ENCODE results near the gene BIVM. TPM values are rescaled to one million over a fixed set of nuclear protein-coding genes. Genes with fewer than 3 reads are reported as not detected.

The BIVM gene
- polyA plus RNA-seq, 3 donors: 46.2 to 79.6 (median 55.5) TPM

DNA sequence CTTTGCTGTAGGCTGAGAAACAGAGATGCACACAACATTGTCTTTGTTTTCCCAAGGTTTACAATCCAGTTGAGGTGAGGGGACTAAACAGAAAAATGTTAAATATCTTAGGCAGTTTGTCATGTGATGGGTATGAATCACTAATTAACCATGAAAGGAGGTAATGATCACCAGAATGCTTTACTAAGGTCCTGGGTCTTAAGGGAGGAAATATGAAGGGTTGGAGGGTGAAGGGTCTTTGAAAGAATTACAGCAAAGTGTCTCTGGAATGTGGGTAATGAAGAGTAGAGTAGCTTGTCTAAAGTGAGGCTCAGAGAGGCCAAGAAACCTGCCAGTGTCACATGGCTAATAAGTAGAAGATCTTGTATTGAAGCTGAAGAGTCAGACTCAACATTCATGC is 19.0 kb downstream of the BIVM start:
- peak in 4 of 11 donors; percentile 14 to 58 (median 30) for DNase-seq (ENCODE audit: extremely low read depth in 1 of 11, low read depth in 9 of 11, low spot score in 4 of 11)

DNA sequence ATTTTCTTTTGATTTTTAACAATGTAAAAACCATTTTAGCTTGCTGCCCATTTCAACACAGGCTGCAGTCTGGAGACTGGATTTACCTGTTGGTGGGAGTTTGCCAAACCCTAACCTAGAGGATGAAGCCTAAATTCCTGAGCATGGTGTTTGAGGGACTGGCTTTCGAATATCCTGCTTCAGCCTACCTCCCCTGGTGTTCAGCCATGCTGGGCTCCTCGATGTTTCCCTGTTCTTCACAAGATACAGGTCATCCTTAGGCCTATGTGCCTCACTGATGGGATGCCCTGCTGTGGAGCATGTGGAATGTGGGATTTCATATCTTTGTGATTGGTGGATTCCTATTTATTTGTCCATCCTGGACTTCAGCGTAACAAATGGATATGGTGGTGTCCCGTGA is 26.5 kb downstream of the BIVM start:
- no peak for DNase-seq (ENCODE audit: extremely low read depth in 1 of 11, low read depth in 9 of 11, low spot score in 4 of 11)

DNA sequence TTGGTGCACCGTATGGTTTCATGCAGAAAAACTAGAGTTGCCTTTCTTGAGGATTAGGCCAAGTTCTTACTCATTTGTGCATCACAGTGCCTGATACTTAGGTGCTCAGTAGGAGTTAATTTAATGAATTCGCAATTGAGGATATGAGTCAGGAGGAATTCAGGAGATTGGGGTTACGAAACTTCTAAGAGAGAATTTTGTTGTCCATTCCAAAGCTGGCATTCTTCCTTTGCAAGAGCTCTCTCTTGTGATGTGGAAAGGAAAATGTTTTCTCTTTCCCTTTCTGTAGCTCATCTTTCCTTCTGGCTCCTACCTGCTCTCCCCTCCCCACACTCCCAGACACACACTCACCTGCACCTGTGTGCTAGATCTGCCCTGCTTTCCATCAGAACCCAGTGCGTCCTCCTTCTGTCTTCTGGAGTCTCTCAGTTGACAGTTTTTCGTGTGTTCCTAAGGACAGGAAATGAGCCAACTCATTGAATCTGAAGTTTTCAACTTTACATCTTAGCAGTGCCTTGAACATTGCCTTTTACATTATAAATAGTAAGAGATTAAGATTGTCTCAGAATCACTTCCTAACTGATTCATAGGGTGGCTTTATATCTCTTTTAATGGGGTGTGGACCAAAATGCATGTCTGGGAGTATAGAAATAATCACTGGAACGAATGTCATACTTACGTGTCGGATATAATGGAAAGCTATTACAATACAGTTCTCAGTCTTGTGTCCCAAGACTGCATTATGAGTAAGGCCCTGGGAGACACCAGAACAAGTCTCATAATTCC is 27.2 kb downstream of the BIVM start:
- DNase-seq (ENCODE audit: extremely low read depth in 1 of 11, low read depth in 9 of 11, low spot score in 4 of 11): no peak

- DNase-seq (ENCODE audit: extremely low read depth in 1 of 11, low read depth in 9 of 11, low spot score in 4 of 11): no peak
Measured at GRCh38 chr13:102830646-102831045, 31.7 kb downstream of the BIVM start.

DNA sequence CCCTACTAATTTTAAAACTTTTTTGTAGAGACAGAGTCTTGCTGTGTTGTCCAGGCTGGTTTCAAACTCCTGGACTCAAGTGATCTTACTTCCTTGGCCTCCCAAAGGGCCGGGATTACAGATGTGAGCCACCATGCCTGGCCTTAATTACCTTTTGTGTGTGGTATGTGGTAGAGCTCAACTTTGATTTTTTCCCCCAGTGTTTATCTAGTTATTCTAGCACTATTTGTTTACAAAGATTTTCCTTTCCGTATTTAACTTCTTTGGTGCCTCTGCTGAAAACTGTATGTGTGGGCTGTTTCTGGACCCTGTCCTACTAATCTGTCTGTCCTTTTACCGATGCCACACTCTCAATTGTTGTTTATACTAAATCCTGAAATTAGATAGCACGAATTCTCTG is 37.6 kb downstream of the BIVM start:
- no peak for DNase-seq (ENCODE audit: extremely low read depth in 1 of 11, low read depth in 9 of 11, low spot score in 4 of 11)

- no peak for DNase-seq (ENCODE audit: extremely low read depth in 1 of 11, low read depth in 9 of 11, low spot score in 4 of 11)
Measured at GRCh38 chr13:102838273-102838672, 39.4 kb downstream of the BIVM start.

DNA sequence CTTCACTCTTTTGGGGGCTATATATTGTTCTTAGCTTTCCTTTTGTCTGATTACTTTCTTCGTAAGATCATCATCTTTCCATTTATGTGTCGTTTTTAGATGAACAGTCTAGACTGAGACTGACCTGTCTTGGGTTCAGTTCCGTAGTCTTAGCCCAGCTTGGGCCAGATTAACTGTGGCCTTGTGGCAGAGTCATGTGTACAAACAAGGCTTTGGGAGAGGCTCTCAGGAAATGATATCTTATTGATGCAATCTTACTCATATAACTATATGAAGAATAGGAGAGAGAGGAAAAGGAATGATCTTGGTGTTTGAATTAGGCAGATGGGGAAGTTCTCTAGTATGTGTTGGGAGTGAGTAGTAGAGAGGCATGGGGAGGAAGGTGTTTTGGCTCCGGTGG is 40.1 kb downstream of the BIVM start:
- DNase-seq (ENCODE audit: extremely low read depth in 1 of 11, low read depth in 9 of 11, low spot score in 4 of 11): no peak

- no peak for DNase-seq (ENCODE audit: extremely low read depth in 1 of 11, low read depth in 9 of 11, low spot score in 4 of 11)
Measured at GRCh38 chr13:102839462-102839861, 40.5 kb downstream of the BIVM start.

DNA sequence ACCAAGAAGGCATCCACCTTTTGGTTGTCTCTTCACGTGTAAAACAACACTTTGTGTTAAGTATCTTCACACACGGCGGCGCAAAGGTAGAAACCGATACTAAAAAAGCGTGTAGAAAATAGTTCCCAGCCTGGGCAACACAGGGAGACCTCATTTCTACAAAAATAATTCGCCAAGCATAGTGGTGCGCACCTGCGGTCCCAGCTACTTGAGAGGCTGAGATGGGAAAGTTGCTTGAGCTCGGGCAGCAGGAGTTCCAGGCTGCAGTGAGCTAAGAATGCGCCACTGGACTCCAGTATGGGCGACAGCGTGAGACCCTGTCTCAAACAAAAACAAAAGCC is 46.3 kb downstream of the BIVM start:
- no peak for DNase-seq (ENCODE audit: extremely low read depth in 1 of 11, low read depth in 9 of 11, low spot score in 4 of 11)

DNA sequence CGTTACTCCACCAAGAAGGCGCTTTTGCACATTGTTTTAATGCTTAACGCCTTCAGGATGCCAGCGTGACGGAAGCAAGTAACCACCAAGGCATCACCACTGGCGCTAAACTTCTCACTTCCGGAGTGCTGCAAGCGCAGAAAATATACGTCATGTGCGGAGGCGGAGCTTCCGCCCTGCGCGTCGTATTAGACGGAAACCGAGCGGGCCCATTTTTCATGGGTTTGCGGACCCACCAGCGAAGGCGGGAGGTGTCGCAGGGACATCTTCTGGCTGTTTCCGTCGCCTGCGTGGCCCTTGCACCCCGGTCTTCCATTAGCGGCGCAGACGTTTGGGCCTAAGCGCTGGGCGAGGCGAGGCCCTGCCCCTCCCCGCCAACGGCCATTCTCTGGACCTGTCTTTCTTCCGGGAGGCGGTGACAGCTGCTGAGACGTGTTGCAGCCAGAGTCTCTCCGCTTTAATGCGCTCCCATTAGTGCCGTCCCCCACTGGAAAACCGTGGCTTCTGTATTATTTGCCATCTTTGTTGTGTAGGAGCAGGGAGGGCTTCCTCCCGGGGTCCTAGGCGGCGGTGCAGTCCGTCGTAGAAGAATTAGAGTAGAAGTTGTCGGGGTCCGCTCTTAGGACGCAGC is 46.8 kb downstream of the BIVM start, which contains the start of gene ERCC5:
ERCC5 (plus strand) TSS at position 403 of the 631 bp plus-strand sequence. CDS start 235 bp downstream, outside the sequence.
- DNase-seq (ENCODE audit: extremely low read depth in 1 of 11, low read depth in 9 of 11, low spot score in 4 of 11): peak; percentile 92 to 98 (median 94)

DNA sequence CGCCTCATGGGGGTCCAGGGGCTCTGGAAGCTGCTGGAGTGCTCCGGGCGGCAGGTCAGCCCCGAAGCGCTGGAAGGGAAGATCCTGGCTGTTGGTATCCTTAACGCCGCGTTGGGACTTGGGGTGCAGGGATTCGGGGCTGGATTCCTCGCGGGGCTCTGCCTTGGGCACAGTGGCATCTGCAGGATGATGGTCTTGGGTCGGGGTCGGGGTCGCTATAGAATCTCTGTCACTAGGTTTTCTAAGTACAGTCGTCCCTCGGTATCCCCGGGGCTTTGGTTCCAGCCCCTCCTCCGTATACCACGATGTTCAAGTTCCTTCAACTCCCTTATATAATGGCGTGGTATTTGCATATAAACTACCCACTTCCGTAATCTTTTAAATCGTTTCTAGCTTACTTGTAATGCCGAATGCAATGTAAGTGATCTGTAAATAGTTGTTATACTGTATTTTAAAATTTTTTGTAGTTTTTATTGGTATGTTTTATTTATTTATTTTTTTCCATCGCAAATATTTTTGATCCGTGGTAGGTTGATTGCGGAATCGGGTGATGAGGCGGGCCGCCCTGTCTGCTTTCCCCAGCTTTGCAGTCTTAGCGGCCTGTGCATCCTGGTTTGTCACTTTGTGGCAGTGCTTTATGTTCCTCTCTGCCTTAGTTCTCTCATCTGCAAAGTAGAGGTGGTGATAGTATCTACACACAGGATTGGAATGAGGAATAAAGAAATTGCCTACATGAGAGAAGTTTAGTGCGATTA is 47.5 kb downstream of the BIVM start:
- DNase-seq (ENCODE audit: extremely low read depth in 1 of 11, low read depth in 9 of 11, low spot score in 4 of 11): peak in 6 of 11 donors; percentile 7 to 25 (median 18)

DNA sequence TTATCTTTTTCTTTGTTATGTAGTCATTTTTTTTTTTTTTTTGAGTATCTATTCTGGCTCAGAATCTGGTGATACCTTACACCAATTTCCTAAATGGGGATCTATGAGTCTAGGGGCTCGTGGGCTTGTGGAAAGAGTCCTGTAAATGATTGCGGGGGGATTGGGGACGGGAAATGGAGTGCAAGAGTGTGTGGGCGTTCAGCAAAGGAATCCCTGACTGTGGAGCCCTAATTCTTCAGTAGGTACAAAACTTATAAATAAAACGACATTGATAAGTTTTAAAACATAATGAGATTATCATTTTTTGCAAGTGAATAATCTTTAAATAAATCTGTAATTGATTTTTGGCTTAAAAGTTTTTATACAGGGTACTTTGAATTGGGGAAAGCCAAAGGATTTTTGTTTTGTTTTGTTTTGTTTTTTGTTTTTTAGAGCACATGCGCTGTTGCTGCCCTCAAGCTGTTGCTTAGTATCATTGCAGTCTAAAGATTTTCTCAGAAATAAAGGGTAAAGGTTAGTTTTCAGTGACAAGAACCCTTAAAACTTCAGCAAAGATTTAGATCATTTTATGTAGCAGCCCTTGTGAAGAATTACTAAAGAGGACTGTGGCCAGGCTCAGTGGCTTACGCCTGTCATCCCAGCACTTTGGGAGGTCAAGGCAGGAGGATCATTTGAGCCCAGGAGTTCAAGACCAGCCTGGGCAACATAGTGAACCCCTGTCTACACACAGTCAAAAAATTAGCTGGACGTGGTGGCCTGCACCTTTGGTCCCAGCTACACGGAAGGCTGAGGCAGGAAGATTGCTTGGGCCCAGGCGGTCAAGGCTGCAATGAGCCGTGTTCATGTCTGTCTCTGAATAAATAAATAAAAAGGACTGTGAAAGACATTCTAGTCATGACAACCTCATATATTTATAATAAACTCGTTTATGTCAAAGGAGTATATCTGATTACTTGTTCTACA is 48.6 kb downstream of the BIVM start:
- DNase-seq (ENCODE audit: extremely low read depth in 1 of 11, low read depth in 9 of 11, low spot score in 4 of 11): peak in 7 of 11 donors; percentile 15 to 42 (median 29)

DNA sequence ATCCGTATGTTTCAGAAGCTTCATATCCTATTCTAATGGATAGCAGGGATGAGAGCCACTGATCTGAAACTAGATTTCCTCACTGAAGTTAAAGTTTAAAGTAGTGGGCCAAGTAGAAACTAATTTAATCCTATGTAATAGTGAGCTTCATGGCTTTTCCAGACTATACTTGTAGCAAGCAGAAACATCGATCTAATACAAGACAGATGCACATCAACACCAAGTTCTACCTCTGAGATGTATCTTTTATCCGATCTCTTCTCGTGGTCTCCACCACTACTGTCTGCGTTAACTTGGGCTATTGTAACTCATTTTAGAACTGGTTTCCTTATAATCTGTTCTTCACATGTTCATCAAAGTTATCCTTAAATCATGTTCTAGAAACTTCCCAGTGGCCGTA is 50.0 kb downstream of the BIVM start:
- no peak for DNase-seq (ENCODE audit: extremely low read depth in 1 of 11, low read depth in 9 of 11, low spot score in 4 of 11)

- no peak for DNase-seq (ENCODE audit: extremely low read depth in 1 of 11, low read depth in 9 of 11, low spot score in 4 of 11)
Measured at GRCh38 chr13:102852556-102852955, 53.6 kb downstream of the BIVM start.

DNA sequence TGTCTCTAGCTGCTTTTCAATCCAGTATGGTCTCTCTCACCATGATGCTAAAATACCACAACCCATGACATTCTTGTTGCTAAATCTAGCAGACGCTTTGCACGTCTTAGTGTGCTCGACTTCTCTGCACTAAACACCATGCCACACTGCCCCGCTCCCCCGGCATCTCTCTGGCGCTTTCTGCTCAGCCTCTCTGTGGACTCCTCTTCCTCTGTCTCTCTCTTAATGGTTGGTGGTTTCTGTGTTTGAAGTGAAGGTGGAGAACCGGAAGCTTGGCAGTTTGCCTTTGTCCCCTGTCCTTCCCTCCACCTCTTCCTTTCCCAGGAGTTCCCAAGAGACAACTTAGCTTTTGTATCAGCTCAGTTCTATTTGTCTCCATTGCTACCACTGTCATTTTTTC is 55.8 kb downstream of the BIVM start:
- no peak for DNase-seq (ENCODE audit: extremely low read depth in 1 of 11, low read depth in 9 of 11, low spot score in 4 of 11)

DNA sequence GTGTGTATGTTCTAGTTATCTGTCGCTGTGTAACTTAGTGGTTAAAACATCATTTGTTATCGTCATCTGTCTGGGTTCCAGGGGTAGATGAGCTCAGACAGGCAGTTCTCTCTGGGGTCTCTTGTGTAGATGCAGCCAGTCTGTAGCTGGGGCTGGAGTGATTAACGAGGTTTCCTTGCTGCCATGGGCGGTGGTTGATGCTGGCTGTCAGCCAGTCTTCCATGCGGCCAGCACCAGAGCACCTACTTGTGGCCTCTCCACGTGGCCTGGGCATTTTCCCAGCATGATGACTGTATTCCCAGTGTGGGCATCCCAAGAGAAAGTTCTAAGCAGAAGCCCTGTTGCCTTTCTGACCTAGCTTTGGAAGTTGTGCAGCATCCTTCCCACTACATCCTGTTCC is 57.6 kb downstream of the BIVM start:
- no peak for DNase-seq (ENCODE audit: extremely low read depth in 1 of 11, low read depth in 9 of 11, low spot score in 4 of 11)

DNA sequence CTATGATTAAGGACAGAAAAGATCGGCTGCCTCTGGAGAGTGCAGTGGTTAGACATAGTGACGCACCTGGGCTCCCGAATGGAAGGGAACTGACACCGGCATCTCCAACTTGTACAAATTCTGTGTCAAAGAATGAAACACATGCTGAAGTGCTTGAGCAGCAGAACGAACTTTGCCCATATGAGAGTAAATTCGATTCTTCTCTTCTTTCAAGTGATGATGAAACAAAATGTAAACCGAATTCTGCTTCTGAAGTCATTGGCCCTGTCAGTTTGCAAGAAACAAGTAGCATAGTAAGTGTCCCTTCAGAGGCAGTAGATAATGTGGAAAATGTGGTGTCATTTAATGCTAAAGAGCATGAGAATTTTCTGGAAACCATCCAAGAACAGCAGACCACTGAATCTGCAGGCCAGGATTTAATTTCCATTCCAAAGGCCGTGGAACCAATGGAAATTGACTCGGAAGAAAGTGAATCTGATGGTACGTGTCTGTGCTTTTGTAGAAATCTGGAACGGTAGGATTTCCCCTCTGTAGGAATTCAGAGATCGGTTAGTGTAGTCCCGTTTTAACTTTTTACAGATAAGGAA is 63.8 kb downstream of the BIVM start:
- no peak for DNase-seq (ENCODE audit: extremely low read depth in 1 of 11, low read depth in 9 of 11, low spot score in 4 of 11)

- DNase-seq (ENCODE audit: extremely low read depth in 1 of 11, low read depth in 9 of 11, low spot score in 4 of 11): no peak
Measured at GRCh38 chr13:102863590-102863989, 64.7 kb downstream of the BIVM start.

All from renal cortex interstitium (tissue), 11 donors.